HG03565 (cell line): ENCODE results near the gene MRO.
A peak's percentile ranks its signal among the peaks of the same experiment; 100 is the strongest.
"Not testable (repeated sequence)": the region's sequence is repeated elsewhere in the genome, so short reads cannot be mapped to it uniquely, and the experiment has no call there.

Source experiments
- ATAC-seq: cut with Tn5 transposase; IDR thresholded peaks from one replicate; pipeline ENCODE4 v1.9.1; 2021; ENCODE audit warnings: mild to moderate bottlenecking, moderate library complexity; ENCODE audit not compliant: unreplicated experiment

Gene MRO

GRCh38 chr18:50819728-50820378 lies at the start of gene MRO:
Gene MRO, minus strand, starts transcription at chr18:50820016. Its CDS starts 10,616 bp downstream, at chr18:50809400.
- peak; percentile 81 for ATAC-seq

DNA sequence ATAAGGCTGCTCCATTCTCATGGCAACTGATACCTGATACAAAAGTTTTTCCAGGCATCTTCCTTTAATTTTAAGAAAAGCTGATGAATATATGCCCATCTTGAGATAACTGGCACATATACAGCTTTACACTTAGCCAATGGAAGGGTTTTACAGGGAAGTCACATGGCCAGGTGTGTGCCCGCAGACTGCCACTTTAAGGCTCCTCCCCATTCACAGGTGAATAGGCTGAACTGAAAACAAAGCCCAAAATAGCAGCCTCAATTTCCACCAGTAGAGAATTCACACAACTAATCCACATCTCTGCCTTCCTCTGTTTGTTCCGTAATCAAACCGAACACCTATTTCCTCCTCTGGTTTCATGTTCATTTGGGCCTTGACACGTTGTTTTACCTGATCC lies 49.3 kb upstream of the MRO start:
- ATAC-seq = no peak

DNA sequence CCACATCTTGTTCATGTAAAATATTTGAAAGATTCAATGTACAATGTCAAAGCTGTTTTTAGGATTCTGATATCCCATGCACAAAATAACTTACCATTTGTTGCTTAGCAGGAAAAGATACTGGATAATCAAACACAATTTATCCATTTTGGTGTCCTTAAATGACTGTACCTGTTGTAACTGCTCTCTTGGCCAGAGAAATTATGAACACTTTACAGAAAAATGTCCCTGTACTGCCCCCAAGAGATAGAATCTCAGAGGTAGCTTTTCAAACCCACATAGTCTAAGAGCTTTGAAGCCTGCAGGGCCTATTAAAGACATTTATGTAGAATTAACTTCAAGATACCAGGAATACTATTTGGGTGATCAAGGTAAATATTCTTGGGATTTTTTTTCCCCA lies 46.9 kb upstream of the MRO start:
- ATAC-seq = no peak

- ATAC-seq = no peak
Measured at GRCh38 chr18:50863840-50864375, 44.1 kb upstream of the MRO start.

GRCh38 chr18:50862401-50862800 lies 42.6 kb upstream of the MRO start:
- no peak for ATAC-seq

DNA sequence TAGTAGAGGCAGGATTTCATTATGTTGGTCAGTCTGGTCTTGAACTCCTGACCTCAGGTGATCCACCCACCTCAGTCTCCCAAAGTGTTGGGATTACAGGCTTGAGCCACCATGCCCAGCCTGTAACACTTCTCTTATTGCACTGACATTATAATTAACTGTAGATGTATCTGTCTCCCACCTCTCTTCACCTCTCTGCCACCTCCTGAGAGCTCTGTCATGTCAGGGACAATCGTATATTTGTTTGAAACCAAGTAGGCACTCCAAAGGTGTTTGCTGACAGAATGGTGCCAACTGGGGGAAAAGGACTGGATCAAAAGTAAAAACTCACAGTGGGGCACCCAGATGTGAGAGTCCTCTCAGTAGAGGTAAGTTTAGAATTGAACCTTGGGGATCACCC lies 41.8 kb upstream of the MRO start:
- ATAC-seq = no peak

DNA sequence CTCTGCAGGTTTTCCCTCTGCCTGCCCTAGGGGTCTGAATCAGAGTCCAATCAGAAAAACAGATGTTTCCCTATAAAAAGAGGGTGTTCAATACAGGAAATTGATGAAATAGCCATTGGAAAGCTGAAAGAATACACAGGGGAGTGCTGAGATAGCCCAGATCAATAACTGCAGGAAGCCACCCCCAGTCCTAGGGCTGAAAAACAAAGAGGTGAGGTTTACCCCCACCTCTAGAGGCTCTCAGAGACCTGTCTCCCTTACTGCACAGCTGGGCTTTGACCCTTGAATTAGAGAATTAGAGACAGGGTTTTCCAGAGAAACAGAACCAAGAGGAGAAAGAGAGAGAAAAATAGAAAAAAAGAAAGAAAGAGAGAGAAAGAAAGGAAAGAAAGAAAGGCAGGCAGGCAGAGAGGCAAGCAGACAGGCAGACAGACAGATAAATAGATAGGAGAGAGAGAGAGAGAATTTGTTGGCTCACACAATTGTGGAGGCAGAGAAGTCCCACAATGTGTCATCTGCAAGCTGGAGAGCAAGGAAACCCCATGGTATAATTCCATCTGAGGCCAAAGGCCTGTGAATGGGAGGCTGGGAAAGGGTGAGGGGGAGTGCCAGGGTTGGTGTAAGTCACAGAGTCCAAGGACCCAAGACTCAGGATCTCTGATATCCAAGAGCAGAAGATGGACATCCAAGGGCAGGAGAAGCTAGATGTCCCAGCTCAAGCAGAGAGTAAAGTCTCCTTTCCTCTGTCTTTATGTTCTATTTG lies 40.2 kb upstream of the MRO start:
- no peak for ATAC-seq

- no peak for ATAC-seq
Measured at GRCh38 chr18:50857694-50858093, 37.9 kb upstream of the MRO start.

GRCh38 chr18:50857166-50857565 lies 37.4 kb upstream of the MRO start:
- not testable (repeated sequence) for ATAC-seq

GRCh38 chr18:50855976-50856757 lies 36.4 kb upstream of the MRO start:
- no peak for ATAC-seq

DNA sequence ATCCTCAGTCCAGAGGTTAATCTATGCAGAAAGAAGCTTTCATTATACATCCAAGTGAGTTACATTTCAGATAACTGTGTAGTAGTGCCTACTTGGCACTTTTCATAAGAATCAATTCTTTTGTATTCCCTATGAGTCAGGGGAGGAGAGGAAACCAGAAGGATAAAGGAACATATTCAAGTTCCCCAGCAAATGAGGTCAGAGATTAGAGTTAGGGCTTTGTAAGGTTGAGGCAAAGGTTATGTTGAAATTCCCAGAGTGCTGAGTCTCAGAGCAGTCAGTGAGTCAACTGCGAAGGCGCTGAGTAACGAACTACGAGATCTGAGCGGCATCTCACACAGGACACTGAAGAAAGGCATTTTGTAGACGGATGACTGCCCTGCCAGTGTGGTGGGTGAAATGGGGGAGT lies 34.1 kb upstream of the MRO start:
- ATAC-seq = no peak

DNA sequence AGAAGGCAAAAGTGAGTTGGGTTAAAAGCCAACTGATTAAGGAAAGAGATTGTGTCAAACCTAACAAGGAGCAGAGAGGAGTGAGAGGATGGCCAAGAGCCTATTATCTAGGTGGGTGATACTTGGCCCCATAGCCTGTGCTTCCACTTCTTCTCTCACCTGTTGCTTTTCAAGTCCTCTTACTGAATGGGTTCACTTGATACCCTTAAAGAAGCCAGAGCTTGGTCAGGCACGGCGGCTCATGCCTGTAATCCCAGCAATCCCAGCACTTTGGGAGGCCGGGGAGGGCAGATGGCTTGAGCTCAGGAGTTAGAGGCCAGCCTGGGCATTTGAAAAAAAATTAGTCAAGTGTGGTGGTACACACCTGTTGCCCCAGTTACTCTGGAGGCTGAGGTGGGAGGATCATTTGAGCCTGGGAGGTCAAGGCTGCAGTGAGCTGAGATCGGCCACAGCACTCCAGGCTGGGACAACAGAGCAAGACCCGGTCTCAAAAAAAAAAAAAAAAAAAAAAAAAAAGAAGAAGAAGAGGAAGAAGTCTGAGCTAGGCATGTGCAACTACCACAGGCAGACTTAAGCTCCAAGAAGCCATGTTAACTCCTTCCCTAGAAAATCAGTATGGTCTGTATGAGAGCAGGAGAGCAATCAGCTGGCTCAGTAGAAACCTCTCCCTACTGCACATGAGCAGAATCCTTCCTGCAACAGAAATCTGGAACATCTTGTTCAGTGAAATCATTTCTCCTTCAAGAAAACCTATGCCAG lies 30.7 kb upstream of the MRO start:
- ATAC-seq = no peak

DNA sequence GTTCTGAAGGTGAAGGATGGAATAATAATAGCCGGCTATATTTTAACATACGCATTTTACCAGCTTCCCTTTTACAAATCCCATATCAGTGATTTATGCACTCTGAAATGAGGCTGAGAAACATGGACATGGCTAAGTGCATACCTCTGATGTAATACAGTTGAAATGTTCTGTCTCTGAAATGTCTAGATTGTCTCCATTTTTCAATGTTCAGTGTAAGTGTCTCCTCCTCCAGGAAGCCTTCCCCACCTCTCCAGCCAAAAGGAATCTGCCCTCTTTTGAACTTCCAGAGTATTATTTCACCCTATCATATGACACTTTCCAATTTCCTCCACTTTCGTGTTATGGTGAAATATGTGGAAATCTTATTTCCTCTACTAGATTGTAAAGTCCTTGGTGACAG lies 29.6 kb upstream of the MRO start:
- no peak for ATAC-seq

GRCh38 chr18:50848991-50849390 lies 29.2 kb upstream of the MRO start:
- ATAC-seq = no peak

DNA sequence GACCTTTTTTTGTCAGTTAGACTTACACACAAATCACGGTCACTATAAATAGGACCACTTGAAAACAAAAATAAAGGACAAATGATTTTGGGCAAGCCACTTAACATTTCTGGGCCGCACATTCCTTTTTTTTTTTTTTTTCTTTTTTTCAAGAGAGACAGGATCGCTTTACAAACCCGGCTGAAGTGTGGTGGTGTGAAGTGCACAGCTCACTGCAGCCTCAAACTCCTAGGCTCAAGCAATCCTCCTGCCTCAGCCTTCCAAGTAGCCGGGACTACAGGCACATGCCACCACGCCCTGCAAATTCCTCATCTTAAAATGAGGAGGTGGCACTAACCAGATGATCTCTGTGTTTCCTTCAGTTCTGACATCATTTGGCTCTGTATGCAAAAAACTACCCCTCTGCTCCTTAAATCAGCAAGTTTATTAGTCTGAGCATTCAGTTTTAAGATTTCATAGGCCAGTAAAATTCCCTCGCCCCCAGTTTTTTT lies 28.3 kb upstream of the MRO start:
- no peak for ATAC-seq

- ATAC-seq = no peak
Measured at GRCh38 chr18:50847192-50847591, 27.4 kb upstream of the MRO start.

DNA sequence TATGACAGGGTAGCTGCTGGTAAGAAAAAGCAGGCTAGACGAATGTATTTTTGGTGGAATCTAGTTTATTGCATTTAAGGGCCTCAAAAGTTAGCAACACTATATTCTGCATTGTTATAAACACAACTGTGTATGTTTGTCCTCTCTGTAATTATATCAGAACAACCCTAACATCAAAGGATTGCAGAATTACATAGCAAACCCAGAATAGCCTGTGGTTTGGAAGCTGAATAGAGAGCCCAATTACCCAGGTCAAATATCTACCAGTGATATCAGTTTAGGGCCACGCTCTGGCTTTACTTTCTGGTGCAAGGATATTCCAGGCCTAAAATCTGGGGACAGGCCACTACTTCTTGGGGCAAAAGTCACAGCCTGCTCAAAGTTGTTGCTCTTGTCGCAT lies 25.1 kb upstream of the MRO start:
- ATAC-seq = no peak

- no peak for ATAC-seq
Measured at GRCh38 chr18:50844554-50844953, 24.7 kb upstream of the MRO start.

DNA sequence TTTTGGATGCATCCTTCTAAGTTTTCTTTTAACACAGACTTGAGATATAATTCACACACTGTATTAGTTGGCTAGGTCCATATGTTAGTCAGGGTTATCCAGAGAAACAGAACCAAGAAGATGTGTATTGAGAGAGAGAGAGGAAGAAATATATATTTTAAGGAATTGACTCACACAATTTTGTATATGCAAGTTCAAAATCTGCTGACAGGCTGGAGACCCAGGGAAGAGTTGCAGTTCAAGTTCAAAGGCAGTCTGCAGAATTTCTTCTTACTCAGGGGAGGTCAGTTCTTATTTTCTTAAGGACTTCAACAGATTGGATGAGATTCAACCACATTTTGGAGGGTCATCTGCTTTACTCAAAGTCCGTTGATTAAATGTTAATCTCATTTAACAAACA lies 23.0 kb upstream of the MRO start:
- ATAC-seq = no peak

DNA sequence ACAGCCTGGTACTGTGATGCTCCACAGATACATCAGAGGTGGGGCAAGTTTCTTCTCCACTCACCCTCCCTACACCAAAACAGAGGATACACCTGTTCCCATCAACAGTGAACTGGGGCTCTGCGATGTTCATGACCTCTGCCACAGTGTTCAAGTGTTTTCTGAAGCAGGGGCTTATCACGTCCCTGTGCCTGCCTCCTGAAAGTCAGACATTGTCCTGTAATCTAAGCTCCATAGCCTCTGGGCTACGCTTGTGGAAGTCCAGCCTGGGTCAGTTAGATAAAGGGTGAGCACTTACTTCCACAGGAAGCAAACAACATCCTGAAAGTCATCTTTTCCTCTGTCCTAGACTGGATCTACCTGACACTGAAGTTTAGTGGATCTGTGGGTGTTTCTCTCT lies 20.2 kb upstream of the MRO start:
- ATAC-seq = no peak

DNA sequence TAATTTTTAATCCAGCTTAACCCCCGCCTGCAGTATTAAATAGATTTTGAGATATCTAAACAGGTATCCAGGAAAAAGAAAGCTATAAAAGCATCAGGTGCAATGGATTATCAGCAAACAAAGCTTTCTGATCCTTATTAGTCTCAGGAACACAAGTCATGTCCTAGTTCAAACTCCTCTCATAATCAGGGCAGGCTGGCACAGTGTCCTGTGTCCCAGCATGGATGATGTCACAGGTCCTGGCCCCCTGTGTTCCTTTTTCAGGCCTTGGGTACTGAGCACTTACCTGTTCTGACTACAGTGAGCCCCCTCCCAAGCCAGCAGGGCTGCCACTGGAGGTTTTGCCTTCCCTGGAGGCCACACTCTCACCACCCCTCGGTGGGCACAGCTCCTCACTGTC lies 19.5 kb upstream of the MRO start:
- no peak for ATAC-seq
